Peyer's patch (tissue), 4 donors: ENCODE results near the gene MED15. TPM values are rescaled to one million over a fixed set of nuclear protein-coding genes. Genes with fewer than 3 reads are reported as not detected.
"Not testable (repeated sequence)": the region's sequence is repeated elsewhere in the genome, so short reads cannot be mapped to it uniquely, and the experiment has no call there.

Source experiments
- DNase-seq, 3 donors: peaks; one replicate each; pipeline ENCODE4 v3.0.0-alpha.2; 2017 to 2019
- H3K27ac ChIP-seq, 4 donors: fragments of 200-600 bp; sonication (generic); one replicate each; pipeline ENCODE4 v1.5.1; 2016 to 2019
- H3K27me3 ChIP-seq, 2 donors: fragments of 200-600 bp; sonication (generic); one replicate each; pipeline ENCODE4 v1.5.1; 2019
- H3K36me3 ChIP-seq, 3 donors: fragments of 200-600 bp; sonication (generic); one replicate each; pipeline ENCODE4 v1.5.1; 2016 to 2019
- H3K4me1 ChIP-seq, 4 donors: fragments of 200-600 bp; sonication (generic); one replicate each; pipeline ENCODE4 v1.5.1; 2016 to 2019
- H3K4me3 ChIP-seq, 4 donors: fragments of 200-600 bp; sonication (generic); 1 replicate in 3 of 4; 2 replicates in 1 of 4; pipeline ENCODE4 v1.5.1; 2016 to 2019; ENCODE audit warnings: mild to moderate bottlenecking in 1 of 4
- H3K9me3 ChIP-seq, 4 donors: fragments of 200-600 bp; sonication (generic); one replicate each; pipeline ENCODE4 v1.5.1; 2016 to 2019; ENCODE audit warnings: mild to moderate bottlenecking in 1 of 4
- POLR2A ChIP-seq, 2 donors: fragments of 450-650 bp; IDR thresholded peaks; one replicate each; pipeline ENCODE4 v1.5.1; 2017; ENCODE audit warnings: antibody characterized with exemption in 2 of 2, mild to moderate bottlenecking in 2 of 2, moderate library complexity in 2 of 2
- total RNA-seq, 4 donors: library from RNA; depleted of rRNA; stranded (reverse); fragments of >200 nt; gene quantifications; one replicate each; pipeline ENCODE4 v1.1.0, GENCODE V29; 2016
- TF ChIP-seq, protein P1 (sequence below), 6 experiments: fragments of 450-650 bp in 4 of 6; fragments of 200-600 bp in 2 of 6; sonication (generic) in 1 of 6; IDR thresholded peaks; one replicate each; pipeline ENCODE4 v1.5.1; 2017 to 2019; ENCODE audit warnings: antibody characterized with exemption in 6 of 6, mild to moderate bottlenecking in 3 of 6, moderate library complexity in 1 of 6

Gene MED15
- total RNA-seq, 4 donors from 2014 or later = 115 to 215 (median 161) TPM

DNA sequence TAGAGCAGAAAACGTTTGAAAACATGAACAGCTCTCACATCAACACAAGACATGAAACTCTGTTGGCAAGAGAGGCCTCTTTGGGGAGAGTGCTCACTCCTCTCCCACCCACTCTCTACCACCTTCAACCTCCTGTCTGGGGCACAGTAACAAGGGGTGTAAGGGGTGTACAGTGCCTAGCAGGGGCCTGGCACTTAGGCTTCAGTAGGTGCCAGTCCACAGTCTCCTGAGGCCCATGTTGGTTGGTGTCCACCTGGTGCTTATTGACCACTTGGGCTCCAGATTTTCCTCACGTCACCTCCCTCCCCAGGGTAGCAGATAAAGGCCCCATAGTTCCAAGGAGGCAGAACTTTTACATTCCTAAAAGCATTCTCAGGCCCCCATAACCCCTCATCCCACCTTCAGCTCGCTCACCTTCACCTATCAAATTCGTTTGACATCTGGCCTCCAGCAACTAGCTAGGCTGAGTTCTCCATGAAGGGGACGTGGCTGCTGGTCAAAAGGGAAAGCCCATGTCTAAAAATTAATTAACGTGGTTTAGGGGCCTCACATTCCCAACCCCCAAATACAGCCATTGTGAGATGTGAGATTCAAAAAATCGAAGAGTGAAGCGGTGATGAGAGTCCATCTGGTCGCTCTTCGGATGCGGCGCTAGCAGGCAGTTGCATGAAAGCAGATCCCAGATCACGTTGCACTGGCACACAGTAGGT, 712 bp upstream of the MED15 start:
- peak overlapping the region; percentile 89 to 97 (median 95) for H3K27ac ChIP-seq
- H3K36me3 ChIP-seq = no peaks in the 10 kb centered on the region
- no peak for TF ChIP-seq POLR2A (IDR thresholded peaks at IDR 0.05)
- TF ChIP-seq, protein P1, sequence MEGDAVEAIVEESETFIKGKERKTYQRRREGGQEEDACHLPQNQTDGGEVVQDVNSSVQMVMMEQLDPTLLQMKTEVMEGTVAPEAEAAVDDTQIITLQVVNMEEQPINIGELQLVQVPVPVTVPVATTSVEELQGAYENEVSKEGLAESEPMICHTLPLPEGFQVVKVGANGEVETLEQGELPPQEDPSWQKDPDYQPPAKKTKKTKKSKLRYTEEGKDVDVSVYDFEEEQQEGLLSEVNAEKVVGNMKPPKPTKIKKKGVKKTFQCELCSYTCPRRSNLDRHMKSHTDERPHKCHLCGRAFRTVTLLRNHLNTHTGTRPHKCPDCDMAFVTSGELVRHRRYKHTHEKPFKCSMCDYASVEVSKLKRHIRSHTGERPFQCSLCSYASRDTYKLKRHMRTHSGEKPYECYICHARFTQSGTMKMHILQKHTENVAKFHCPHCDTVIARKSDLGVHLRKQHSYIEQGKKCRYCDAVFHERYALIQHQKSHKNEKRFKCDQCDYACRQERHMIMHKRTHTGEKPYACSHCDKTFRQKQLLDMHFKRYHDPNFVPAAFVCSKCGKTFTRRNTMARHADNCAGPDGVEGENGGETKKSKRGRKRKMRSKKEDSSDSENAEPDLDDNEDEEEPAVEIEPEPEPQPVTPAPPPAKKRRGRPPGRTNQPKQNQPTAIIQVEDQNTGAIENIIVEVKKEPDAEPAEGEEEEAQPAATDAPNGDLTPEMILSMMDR (IDR thresholded peaks at IDR 0.05) = no peak
- peaks cover 4 to 55% (median 12%) of the 10 kb centered on the region in 4 donors for H3K4me1 ChIP-seq
- no peak for DNase-seq
- H3K9me3 ChIP-seq = no peaks in the 10 kb centered on the region
- H3K4me3 ChIP-seq = peak overlapping the region; percentile 68 to 95 (median 88)
- H3K27me3 ChIP-seq = no peaks in the 10 kb centered on the region

DNA sequence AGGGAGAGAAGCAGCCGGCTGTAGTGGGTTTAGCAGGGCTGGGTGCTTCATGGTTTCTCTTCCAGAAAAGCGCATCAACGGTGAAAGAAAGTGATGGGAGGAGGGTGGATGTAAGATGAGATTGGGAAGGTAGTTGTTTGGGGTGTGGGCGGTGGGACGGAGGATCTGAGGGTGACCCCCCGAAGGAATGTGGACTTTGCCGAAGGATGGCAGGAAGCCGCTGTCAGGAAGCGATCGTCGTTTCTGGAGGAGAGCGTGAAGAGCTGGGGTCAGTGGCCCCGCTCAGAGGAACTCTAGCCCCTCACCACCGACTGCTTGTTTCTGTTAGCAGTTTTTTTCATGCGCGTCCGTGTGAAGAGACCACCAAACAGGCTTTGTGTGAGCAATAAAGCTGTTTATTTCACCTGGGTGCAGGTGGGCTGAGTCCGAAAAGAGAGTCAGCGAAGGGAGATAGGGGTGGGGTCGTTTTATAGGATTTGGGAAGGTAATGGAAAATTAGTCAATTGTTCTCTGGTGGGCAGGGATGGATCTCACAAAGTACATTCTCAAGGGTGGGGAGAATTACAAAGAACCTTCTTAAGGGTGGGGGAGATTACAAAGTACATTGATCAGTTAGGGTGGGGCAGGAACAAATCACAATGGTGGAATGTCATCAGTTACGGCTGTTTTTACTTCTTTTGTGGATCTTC, 801 bp downstream of the MED15 start:
- H3K4me1 ChIP-seq = peaks cover 4 to 58% (median 12%) of the 10 kb centered on the region in 4 donors

DNA sequence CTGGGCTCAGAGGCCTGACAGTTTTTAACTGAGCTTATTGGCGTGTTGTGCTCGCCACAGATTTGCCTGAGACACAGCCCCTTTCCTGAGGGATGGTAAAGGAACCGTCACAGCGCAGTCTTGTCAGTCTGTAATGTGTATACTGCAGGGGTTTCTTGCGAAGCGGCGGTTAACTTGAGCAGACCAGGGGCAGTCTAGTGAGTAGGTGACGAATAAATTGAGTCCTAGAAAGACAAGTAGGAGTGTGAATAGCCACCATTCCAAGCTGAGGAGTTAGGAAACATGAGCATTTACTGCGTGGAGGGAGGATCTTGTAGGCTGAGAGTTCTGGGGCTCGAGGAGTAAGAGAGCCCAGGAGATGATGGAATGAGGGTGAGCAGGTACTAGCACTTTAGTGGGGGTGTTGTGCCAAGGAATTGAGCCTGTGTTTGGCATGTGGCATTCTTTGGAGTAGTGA, 1.4 kb downstream of the MED15 start:
- peaks cover 0 to 5% (median 0%) of the 10 kb centered on the region in 3 donors for H3K36me3 ChIP-seq
- DNase-seq = no peak
- no peak for TF ChIP-seq POLR2A (IDR thresholded peaks at IDR 0.05)
- TF ChIP-seq, protein P1 (IDR thresholded peaks at IDR 0.05) = no peak
- peak overlapping the region; percentile 73 to 97 (median 95) for H3K27ac ChIP-seq
- peak overlapping the region; percentile 68 to 95 (median 88) for H3K4me3 ChIP-seq
- no peaks in the 10 kb centered on the region for H3K27me3 ChIP-seq
- peaks cover 4 to 56% (median 12%) of the 10 kb centered on the region in 4 donors for H3K4me1 ChIP-seq
- no peaks in the 10 kb centered on the region for H3K9me3 ChIP-seq

More for the DNA sequence above, 801 bp downstream of the MED15 start:
- not testable (repeated sequence) for H3K36me3 ChIP-seq, H3K27me3 ChIP-seq, H3K9me3 ChIP-seq
- Histone ChIP-seq H3K27ac (peak overlapping the region; percentile 89 to 97 (median 95)), H3K4me3 (peak overlapping the region; percentile 68 to 95 (median 88))
- peak in 1 of 3 donors; percentile 62 for DNase-seq

DNA sequence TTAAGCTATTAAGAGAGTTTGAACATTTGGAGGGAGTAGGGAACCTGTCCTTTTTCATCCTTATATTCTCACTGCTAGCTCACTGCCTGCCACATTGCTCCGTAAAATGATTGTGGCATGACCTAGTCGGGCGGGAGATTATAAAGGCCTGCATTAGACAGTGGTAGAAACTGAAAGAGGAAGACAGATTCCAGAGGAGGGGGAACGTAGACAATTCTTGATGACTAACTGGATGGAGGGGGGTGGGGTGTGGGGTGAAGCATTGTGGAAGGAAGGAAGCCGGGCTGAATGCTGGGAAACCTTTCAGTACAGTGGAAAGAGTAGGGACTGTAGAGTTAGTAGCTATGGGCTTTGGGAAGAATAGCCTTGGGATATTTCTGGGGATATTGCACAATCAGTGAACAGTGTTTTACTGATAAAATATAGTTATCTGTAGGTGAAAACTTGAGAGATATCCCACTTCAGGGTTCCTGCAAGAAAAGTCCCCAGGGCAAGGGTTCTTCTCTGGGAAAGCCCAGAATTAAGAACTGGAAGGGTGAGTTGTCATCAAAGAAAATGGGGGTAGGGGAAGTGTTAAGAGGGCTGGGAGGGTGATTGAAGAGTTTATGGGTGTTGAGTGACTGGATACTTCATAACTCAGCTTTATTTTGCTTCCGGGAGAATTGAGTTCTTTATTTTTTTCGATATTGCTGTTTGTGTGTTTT, 2.1 kb downstream of the MED15 start:
- peak overlapping the region; percentile 73 to 97 (median 95) for H3K27ac ChIP-seq
- peaks cover 4 to 49% (median 12%) of the 10 kb centered on the region in 4 donors for H3K4me1 ChIP-seq
- no peaks in the 10 kb centered on the region for H3K9me3 ChIP-seq
- H3K36me3 ChIP-seq = peaks cover 0 to 10% (median 0%) of the 10 kb centered on the region in 3 donors
- peak; percentile 80 to 87 for TF ChIP-seq POLR2A (IDR thresholded peaks at IDR 0.05)
- TF ChIP-seq, protein P1 (IDR thresholded peaks at IDR 0.05) = peak in 1 of 6 experiments; percentile 7
- peak; percentile 61 to 88 (median 79) for DNase-seq
- H3K4me3 ChIP-seq = peak overlapping the region; percentile 68 to 95 (median 88)
- no peaks in the 10 kb centered on the region for H3K27me3 ChIP-seq

DNA sequence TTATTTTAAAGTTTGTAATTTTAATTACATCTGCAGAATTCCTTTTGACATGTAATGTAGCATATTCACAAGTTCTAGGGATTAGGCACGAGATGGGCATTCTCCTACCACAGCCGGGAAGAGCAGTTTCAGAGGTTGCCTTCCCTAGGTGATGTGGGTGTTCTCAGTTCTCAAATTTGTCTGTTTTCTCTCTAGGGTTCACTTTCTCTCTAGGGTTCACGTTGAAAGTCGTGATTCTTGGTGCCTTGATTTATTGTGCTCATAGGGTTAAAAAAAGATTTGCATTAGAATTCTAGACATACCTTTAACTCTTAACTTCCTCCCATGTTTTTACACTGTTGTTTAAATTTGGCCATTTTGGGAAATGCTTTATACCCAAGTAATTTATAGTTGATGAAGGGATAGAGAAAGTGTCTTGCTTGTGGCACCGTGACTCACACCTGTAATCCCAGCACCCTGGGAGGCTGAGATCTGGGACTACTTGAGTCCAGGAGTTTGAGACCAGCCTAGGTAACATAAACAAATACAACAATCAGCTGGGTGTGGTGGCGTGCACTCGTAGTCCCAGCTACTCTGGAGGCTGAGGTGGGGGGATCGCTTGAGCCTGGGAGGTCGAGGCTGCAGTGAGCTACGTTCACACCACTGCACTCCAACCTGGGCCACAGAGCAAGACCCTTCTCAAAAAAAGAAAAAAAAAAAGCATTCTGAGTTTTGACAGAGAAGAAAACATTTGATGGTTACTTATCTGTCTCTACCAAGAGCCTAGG, 3.6 kb downstream of the MED15 start:
- Histone ChIP-seq H3K4me1 (peaks cover 4 to 42% (median 12%) of the 10 kb centered on the region in 4 donors), H3K27me3 (no peaks in the 10 kb centered on the region), H3K4me3 (no peak overlapping the region), H3K27ac (peak overlapping the region in 1 of 4 donors; percentile 96), H3K9me3 (no peaks in the 10 kb centered on the region), H3K36me3 (peaks cover 0 to 10% (median 0%) of the 10 kb centered on the region in 3 donors)
- TF ChIP-seq, protein P1 (IDR thresholded peaks at IDR 0.05) = no peak
- no peak for TF ChIP-seq POLR2A (IDR thresholded peaks at IDR 0.05)
- no peak for DNase-seq
